Measurements from ENCODE around the gene ST7L. TPM values are rescaled to one million over a fixed set of nuclear protein-coding genes. Genes with fewer than 3 reads are reported as not detected.
A peak's percentile ranks its signal among the peaks of the same experiment; 100 is the strongest.

Gene ST7L
- total and polyA plus RNA-seq, 2 donors (not counting 1 experiment from before 2014, with no cell fraction given): 14.6 to 18.0 TPM

- Histone ChIP-seq H3K4me3 (replicated peaks in 1 of 4; ENCODE audit: control extremely low read depth in 1 of 4, insufficient read depth in 1 of 4, low read depth in 3 of 4, low read length in 4 of 4) (no peak overlapping the region), H3K36me3 (ENCODE audit: control insufficient read depth, insufficient read depth, low read length) (no peaks in the 10 kb centered on the region), H3K27ac (ENCODE audit: insufficient read depth, low read length) (no peak overlapping the region), H2AFZ (ENCODE audit: low read length) (no peak overlapping the region), H4K20me1 (ENCODE audit: control insufficient read depth, extremely low read depth, insufficient read depth, low read length) (no peaks in the 10 kb centered on the region), H3K4me2 (ENCODE audit: extremely low read depth, insufficient read depth, low read length) (no peak overlapping the region), H3K4me1 (ENCODE audit: control insufficient read depth, extremely low read depth, insufficient read depth, low read length) (peaks cover 17% of the 10 kb centered on the region), H3K9ac (ENCODE audit: insufficient read depth, low read length) (no peak overlapping the region), H3K27me3 (ENCODE audit: control insufficient read depth, insufficient read depth, low read length) (peaks cover 11% of the 10 kb centered on the region), H3K9me3 (ENCODE audit: control insufficient read depth, insufficient read depth, low read depth, low read length) (no peaks in the 10 kb centered on the region), H3K79me2 (ENCODE audit: control insufficient read depth, insufficient read depth, low read length) (no peaks in the 10 kb centered on the region)
- DNase-seq (ENCODE audit: low read depth in 2 of 2): peak in 1 of 2 donors; percentile 95
- TF ChIP-seq CTCF (conservative IDR thresholded peaks at IDR 0.05 in 1 of 2, IDR thresholded peaks at IDR 0.05 in 1 of 2; ENCODE audit: low read depth in 1 of 2, low read length in 2 of 2): no peak
- TF ChIP-seq EZH2 (IDR thresholded peaks at IDR 0.05; ENCODE audit: low read length, missing control alignments): no peak
Measured at GRCh38 chr1:112513112-112513870, 105.7 kb downstream of the ST7L start.

GRCh38 chr1:112511897-112512296 is 107.0 kb downstream of the ST7L start:
- Histone ChIP-seq H4K20me1 (ENCODE audit: control insufficient read depth, extremely low read depth, insufficient read depth, low read length) (no peaks in the 10 kb centered on the region), H3K4me3 (replicated peaks in 1 of 4; ENCODE audit: control extremely low read depth in 1 of 4, insufficient read depth in 1 of 4, low read depth in 3 of 4, low read length in 4 of 4) (no peak overlapping the region), H3K4me1 (ENCODE audit: control insufficient read depth, extremely low read depth, insufficient read depth, low read length) (peaks cover 17% of the 10 kb centered on the region), H3K27ac (ENCODE audit: insufficient read depth, low read length) (no peak overlapping the region), H3K9me3 (ENCODE audit: control insufficient read depth, insufficient read depth, low read depth, low read length) (no peaks in the 10 kb centered on the region), H3K79me2 (ENCODE audit: control insufficient read depth, insufficient read depth, low read length) (no peaks in the 10 kb centered on the region), H3K36me3 (ENCODE audit: control insufficient read depth, insufficient read depth, low read length) (no peaks in the 10 kb centered on the region), H3K27me3 (ENCODE audit: control insufficient read depth, insufficient read depth, low read length) (peaks cover 14% of the 10 kb centered on the region), H2AFZ (ENCODE audit: low read length) (no peak overlapping the region), H3K4me2 (ENCODE audit: extremely low read depth, insufficient read depth, low read length) (no peak overlapping the region), H3K9ac (ENCODE audit: insufficient read depth, low read length) (no peak overlapping the region)
- no peak for DNase-seq (ENCODE audit: low read depth in 2 of 2)
- TF ChIP-seq EZH2 (IDR thresholded peaks at IDR 0.05; ENCODE audit: low read length, missing control alignments): no peak
- TF ChIP-seq CTCF (conservative IDR thresholded peaks at IDR 0.05 in 1 of 2, IDR thresholded peaks at IDR 0.05 in 1 of 2; ENCODE audit: low read depth in 1 of 2, low read length in 2 of 2): no peak

GRCh38 chr1:112510340-112510739 is 108.6 kb downstream of the ST7L start:
- H3K4me3 ChIP-seq (replicated peaks in 1 of 4; ENCODE audit: control extremely low read depth in 1 of 4, insufficient read depth in 1 of 4, low read depth in 3 of 4, low read length in 4 of 4): no peak overlapping the region
- H3K4me2 ChIP-seq (ENCODE audit: extremely low read depth, insufficient read depth, low read length): no peak overlapping the region
- H3K27me3 ChIP-seq (ENCODE audit: control insufficient read depth, insufficient read depth, low read length): peaks cover 14% of the 10 kb centered on the region
- no peak overlapping the region for H2AFZ ChIP-seq (ENCODE audit: low read length)
- H4K20me1 ChIP-seq (ENCODE audit: control insufficient read depth, extremely low read depth, insufficient read depth, low read length): no peaks in the 10 kb centered on the region
- H3K9ac ChIP-seq (ENCODE audit: insufficient read depth, low read length): no peak overlapping the region
- no peaks in the 10 kb centered on the region for H3K36me3 ChIP-seq (ENCODE audit: control insufficient read depth, insufficient read depth, low read length)
- TF ChIP-seq EZH2 (IDR thresholded peaks at IDR 0.05; ENCODE audit: low read length, missing control alignments): no peak
- TF ChIP-seq CTCF (conservative IDR thresholded peaks at IDR 0.05 in 1 of 2, IDR thresholded peaks at IDR 0.05 in 1 of 2; ENCODE audit: low read depth in 1 of 2, low read length in 2 of 2): no peak
- no peaks in the 10 kb centered on the region for H3K79me2 ChIP-seq (ENCODE audit: control insufficient read depth, insufficient read depth, low read length)
- no peak for DNase-seq (ENCODE audit: low read depth in 2 of 2)
- no peak overlapping the region for H3K27ac ChIP-seq (ENCODE audit: insufficient read depth, low read length)
- H3K4me1 ChIP-seq (ENCODE audit: control insufficient read depth, extremely low read depth, insufficient read depth, low read length): peaks cover 11% of the 10 kb centered on the region
- H3K9me3 ChIP-seq (ENCODE audit: control insufficient read depth, insufficient read depth, low read depth, low read length): no peaks in the 10 kb centered on the region

Data from fibroblast of lung (primary cell).